Jurkat, Clone E6-1 (cell line): Measurements from ENCODE around the gene SERPINB1.
"Not testable (repeated sequence)": the region's sequence is repeated elsewhere in the genome, so short reads cannot be mapped to it uniquely, and the experiment has no call there.

Source experiments
- DNase-seq: peaks from one replicate; pipeline ENCODE4 v3.0.0-alpha.2; 2011; ENCODE audit warnings: low read depth, low spot score
- H3K4me3 ChIP-seq: 2 replicates; pipeline ENCODE4 v1.5.1; 2011; ENCODE audit warnings: mild to moderate bottlenecking, low read length, control low read depth, moderate library complexity

SERPINB1 gene

GRCh38 chr6:2868637-2869036 is 27.0 kb upstream of the SERPINB1 start:
- no peak overlapping the region for H3K4me3 ChIP-seq
- DNase-seq, result no peak

GRCh38 chr6:2866171-2866846 is 24.6 kb upstream of the SERPINB1 start:
- DNase-seq, result no peak
- H3K4me3 ChIP-seq, result no peak overlapping the region

GRCh38 chr6:2865694-2866151 is 24.1 kb upstream of the SERPINB1 start:
- H3K4me3 ChIP-seq, result no peak overlapping the region
- DNase-seq, result no peak

GRCh38 chr6:2865270-2865669 is 23.6 kb upstream of the SERPINB1 start:
- DNase-seq, result no peak
- H3K4me3 ChIP-seq, result no peak overlapping the region

GRCh38 chr6:2863901-2864300 is 22.2 kb upstream of the SERPINB1 start:
- no peak overlapping the region for H3K4me3 ChIP-seq
- no peak for DNase-seq

- DNase-seq, result peak; percentile 68
Measured at GRCh38 chr6:2862712-2863181, 21.1 kb upstream of the SERPINB1 start.

GRCh38 chr6:2861822-2862164 is 20.1 kb upstream of the SERPINB1 start:
- DNase-seq, result no peak
- no peak overlapping the region for H3K4me3 ChIP-seq

More at GRCh38 chr6:2862712-2863181, 21.1 kb upstream of the SERPINB1 start:
- H3K4me3 ChIP-seq, result no peak overlapping the region

GRCh38 chr6:2861060-2861821 is 19.6 kb upstream of the SERPINB1 start:
- peak; percentile 94 for DNase-seq
- no peak overlapping the region for H3K4me3 ChIP-seq

GRCh38 chr6:2860706-2861059 is 19.0 kb upstream of the SERPINB1 start:
- H3K4me3 ChIP-seq, DNase-seq: not testable (repeated sequence)

GRCh38 chr6:2859798-2860705 is 18.4 kb upstream of the SERPINB1 start:
- not testable (repeated sequence) for H3K4me3 ChIP-seq, DNase-seq

GRCh38 chr6:2859185-2859700 is 17.6 kb upstream of the SERPINB1 start:
- H3K4me3 ChIP-seq, result no peak overlapping the region
- no peak for DNase-seq

- no peak overlapping the region for H3K4me3 ChIP-seq
- DNase-seq, result peak; percentile 69
Measured at GRCh38 chr6:2857580-2858337, 16.1 kb upstream of the SERPINB1 start.

GRCh38 chr6:2857185-2857579 is 15.5 kb upstream of the SERPINB1 start:
- no peak for DNase-seq
- no peak overlapping the region for H3K4me3 ChIP-seq

GRCh38 chr6:2855061-2855519 is 13.4 kb upstream of the SERPINB1 start:
- no peak for DNase-seq
- no peak overlapping the region for H3K4me3 ChIP-seq

GRCh38 chr6:2854396-2854982 is 12.8 kb upstream of the SERPINB1 start:
- no peak overlapping the region for H3K4me3 ChIP-seq
- DNase-seq, result no peak

GRCh38 chr6:2853769-2854395 is 12.2 kb upstream of the SERPINB1 start:
- no peak overlapping the region for H3K4me3 ChIP-seq
- no peak for DNase-seq

- not testable (repeated sequence) for H3K4me3 ChIP-seq, DNase-seq
Measured at GRCh38 chr6:2853378-2853768, 11.7 kb upstream of the SERPINB1 start.

- no peak for DNase-seq
- no peak overlapping the region for H3K4me3 ChIP-seq
Measured at GRCh38 chr6:2852921-2853322, 11.3 kb upstream of the SERPINB1 start.
